ENCODE data around the gene FOXP1. TPM values are rescaled to one million over a fixed set of nuclear protein-coding genes. Genes with fewer than 3 reads are reported as not detected.
"Not testable (repeated sequence)": the region's sequence is repeated elsewhere in the genome, so short reads cannot be mapped to it uniquely, and the experiment has no call there.

FOXP1 gene
- total RNA-seq, 1 donor from 2014 or later, result 128 TPM

DNA sequence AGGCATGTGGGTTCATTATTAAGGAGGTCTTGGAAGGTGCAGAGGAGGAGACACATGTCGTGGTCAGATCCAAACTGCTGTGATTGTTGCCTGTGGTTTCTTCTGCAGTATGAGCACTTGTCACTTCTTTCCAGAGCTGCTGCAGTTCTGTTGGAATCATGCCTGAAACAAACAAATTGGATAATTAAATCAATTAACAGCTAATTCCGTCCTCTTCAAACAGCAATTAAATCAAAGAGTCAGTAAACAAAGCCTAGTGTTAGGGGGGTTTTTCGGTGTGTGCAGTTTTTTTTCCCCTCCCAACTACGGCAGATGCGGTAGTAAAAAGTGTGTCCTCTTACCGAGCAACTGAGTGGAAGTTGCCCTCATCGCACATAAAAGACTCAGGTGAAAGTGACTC is 542.2 kb downstream of the FOXP1 start:
- no peak for DNase-seq (ENCODE audit: low spot score)

DNA sequence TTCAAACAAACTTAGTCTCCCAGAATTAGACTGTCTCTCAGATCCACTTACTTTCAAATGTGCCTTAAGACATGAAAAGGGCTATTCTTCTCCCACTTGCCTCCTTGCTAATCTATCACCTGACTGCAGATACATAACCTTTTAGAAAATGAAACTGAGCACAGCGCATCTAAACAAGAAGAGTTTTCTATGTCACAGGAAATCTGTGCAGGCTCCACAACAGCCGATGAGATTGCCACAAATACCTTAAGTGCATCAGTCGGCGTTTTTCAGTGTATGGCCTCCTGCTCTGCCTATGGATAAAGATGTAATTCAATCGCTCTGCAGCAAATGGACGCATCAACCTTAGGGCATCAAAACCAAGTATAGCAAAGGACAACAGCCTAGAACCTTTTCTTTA is 544.2 kb downstream of the FOXP1 start:
- DNase-seq (ENCODE audit: low spot score), result no peak

DNA sequence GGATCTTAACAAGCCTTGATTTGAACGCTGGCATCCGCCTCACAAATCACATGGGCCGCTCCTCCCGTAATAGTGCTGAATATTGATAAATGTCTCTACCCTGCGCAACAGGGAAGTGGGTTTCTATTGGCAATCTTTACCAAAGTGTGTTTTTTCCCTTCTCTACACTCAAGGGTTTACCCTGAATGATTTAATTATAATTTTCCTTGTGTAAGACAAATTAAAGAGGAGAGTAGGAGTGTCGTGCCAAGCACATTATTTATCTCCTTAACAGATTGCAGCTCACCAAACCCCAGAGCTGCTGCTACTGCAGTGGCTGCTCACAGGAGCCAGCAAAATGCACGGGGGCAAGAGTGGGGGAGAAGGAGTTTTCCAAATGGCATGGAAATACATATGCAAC is 545.8 kb downstream of the FOXP1 start:
- no peak for DNase-seq (ENCODE audit: low spot score)

DNA sequence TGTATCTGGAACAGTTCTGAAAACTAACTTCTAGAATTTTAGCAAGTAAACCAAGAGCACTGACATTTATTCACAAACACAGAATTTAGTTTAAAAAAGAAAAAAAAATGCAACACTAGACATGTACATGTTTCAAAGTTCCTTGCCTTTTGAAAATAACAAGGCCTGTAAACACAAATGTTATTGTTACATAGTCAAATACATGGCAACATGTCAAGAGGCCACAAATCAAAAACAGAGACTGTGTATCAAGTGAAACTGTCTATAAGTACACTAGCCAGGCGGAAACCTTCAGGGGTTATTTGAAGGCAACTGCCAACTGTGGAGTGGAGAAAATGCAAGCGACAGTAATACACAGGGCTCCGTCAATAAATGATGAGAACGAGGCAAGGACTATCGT is 547.6 kb downstream of the FOXP1 start:
- no peak for DNase-seq (ENCODE audit: low spot score)

DNA sequence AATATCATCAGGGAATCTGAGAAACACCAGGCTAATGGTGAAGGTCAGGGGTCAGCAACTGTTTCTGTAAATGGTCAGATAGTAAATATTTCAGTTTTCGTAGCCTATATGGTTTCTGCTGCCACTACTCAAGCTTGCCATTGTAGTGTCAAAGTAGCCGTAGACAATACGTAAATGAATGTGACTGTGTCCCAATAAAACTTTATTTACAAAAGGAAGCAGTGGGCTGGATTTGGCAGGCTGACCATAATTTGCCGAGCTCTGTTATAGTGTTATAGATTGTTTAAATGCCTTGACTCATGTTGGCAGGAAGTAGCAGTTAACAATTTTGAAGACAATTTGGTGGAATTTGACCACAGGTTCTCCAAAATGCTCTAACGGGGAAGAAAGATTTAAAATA is 548.2 kb downstream of the FOXP1 start:
- DNase-seq (ENCODE audit: low spot score), result no peak

DNA sequence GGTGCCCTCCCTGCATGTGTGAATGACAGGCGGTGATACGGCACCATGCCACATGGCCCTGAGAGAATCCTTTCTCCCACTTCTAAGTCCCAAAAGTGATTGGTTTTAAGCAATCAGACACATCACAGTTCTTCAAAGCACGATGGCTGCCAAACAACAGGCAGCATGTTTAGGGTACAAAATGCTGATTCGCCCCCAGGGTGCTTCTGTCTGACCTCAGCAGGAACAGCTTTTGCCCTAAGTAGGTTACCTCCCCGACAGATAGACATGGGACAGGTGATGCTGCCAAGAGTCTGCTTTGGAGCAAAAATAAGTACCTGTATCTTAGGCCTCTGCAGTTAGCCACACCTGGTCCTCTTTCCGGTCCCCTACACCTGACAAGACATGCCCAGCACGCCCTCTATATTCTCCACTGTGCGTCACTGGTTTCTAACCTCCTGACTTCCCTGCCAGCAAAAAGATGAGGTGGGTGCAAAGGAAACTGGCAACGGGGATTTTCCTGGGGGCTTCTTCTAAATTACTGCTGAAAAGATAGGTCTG is 549.8 kb downstream of the FOXP1 start:
- no peak for DNase-seq (ENCODE audit: low spot score)

DNA sequence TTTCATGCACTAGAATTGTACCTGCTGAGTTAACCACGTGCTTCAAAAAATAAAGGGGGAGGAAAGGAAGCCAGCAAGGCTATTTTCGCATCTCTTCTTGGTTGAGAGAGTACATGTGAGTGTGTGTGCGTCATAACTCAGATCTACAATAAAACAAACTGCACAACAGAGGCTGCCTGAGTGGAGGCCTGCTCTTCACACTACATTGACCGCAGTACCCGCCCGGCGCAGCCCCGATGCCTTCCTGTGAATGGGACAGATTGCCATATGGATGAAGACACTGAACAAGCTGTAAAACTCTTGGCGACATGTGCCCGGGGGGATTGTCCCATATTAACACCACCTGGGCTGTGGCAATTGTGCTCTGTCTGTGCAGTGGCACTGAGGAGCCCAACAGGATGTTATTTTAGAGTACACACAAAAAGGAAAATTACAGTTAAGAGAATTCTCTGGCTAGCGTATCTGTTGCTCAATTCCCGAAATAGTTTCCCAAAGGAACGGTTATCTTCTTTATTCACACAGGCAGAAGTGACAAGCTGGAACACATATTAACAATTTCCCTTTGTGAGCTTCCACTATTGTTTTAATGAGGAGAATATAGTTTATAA is 551.5 kb downstream of the FOXP1 start:
- DNase-seq (ENCODE audit: low spot score), result no peak

DNA sequence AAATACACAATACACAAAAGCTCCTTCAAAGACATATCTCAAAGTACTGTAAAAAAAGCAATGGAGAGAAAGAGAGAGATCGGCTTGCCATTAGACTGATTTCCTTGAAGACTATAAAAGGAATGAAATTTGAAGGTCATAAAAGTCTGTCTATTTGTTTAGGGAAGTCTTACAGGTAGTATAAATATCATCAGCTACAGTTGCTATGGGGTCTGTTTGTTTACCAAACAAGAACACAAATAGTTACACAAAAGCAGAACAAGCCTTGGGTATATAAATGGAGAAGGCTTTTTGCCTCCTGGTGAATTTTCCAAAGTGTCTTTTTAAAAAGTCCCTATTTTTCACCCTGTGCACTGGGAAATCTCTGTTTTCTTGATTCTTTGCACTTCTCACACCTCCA is 552.3 kb downstream of the FOXP1 start:
- DNase-seq (ENCODE audit: low spot score), result no peak

DNA sequence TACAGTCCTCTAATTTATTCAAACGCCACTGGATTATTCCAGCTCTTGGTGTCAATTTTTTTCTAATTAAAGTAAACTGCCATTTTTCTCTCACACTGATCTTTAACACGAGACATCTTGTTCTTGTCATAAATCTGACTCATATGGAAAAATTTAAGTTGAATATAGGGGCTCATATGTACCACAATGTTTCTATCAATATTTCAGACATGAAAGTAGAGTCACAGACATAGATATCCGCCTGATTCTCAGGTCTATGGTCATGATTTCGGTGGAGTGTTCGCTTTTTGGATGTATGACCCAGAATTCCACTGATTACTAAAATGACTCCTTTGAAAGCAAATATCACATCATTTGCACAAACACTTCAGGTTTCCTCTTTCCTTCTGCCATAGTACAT is 552.8 kb downstream of the FOXP1 start:
- no peak for DNase-seq (ENCODE audit: low spot score)

DNA sequence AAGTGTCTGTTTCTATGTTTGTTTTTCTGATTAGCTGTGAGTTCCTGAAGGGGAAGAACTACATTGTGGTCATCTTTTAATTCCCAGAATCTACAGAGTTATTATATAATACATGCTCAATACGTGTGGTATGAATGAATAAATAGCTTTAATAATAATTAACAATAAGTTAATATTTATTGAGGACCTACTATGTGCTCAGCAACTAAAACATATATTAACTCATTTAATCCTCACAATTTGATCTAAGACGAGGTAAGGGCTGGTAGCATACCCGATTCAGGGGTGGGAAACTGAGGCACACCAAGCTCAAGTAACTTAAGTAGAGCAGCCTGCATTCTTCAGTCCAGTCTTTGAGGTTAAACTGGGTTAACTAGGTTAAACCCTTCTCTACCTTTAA is 553.8 kb downstream of the FOXP1 start:
- DNase-seq (ENCODE audit: low spot score), result no peak

DNA sequence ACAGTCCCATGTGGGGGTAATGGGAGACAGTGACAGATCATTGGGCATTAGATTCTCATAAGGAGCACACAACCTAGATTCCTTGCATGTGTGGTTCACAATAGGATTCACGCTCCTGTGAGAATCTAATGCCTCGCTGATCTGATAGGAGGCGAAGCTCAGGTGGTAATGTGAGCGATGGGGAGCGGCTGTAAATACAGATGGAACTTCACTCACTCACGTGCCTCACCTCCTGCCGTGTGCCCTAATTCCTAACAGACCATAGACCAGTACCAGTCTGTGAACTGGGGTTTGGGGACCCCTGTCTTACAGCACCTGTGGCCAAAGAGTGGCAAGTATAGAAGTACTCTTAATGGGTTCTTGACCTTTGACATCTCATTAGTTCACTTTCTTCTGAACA is 554.7 kb downstream of the FOXP1 start:
- no peak for DNase-seq (ENCODE audit: low spot score)

DNA sequence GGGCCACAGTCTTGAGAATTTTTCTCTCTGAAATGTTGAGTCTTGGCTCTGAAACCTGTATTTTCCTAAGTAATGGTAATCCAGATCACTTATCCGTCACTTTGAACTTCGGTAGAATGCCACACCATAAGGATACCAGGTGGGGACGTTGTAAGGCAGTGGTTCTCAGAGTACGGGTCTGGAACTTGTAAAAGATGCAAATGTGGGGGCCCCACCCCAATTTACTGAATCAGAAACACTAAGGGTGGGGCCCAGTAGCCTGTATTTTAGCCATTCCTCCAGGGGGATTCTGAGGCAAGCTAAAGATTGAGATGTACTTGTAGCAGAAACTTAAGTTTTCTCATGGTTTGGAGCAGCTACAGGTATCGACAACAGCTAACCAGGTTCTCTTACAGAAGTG is 555.3 kb downstream of the FOXP1 start:
- DNase-seq (ENCODE audit: low spot score), result no peak

DNA sequence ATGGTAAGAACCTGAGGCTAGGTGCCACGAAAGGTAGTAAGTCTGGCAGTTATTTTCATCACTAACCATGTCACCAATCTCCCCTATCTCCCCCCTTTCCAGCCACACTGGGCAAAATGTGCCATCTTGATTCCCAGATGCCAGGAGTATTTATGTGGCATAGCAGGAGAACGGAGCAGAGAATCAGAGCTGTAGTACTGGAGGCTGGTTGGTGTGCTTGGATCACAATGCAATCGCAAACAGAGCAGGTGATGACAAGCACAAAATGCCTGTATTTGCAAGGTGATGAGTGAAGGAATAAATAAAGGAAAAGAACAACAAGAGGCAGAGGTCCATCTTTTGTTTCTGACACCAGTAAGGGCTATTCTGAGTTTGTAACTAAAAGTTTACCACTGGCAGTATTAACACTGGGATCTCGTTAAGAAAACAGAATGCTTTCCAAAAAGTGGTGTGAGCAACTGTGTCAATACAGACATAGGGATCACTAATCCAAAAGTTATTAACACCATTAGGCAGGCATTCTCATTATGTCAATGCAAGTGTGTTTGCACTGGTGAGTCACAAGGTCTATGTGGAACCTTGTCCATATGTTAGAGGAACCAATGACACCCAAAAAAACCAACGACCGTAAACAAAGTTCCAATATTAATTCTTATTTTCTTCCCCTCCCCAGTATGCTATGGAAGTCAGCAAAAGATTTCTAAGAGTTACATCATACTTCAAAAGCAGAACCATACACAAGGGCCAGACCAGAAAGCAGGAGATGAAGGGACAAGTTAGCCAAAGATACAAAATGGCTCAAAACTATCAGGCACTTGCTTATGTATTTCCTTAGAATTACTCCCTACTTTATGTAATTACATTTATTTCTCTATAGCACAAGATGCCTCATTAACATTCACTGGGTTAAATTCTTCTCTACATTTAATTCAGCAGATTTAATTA is 556.6 kb downstream of the FOXP1 start:
- DNase-seq (ENCODE audit: low spot score), result no peak

DNA sequence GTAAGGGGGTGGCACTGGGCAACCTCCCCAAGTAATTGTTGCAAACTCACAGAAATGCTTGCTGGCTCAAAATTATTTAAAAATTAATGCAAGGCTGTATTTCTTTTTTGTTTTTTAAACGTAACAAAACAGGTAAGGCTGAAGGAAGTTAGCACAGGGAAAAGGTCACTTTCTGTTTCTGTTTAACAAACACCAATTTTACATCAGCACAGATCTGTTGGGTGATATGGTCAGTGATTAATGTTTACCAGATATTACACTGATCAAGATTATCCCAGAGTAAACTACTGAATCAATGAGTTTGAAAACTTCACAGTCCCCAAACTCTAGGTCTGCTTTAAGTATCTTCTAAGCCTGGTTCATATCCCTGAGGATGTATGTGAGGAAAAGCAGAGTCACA is 558.0 kb downstream of the FOXP1 start:
- no peak for DNase-seq (ENCODE audit: low spot score)

DNA sequence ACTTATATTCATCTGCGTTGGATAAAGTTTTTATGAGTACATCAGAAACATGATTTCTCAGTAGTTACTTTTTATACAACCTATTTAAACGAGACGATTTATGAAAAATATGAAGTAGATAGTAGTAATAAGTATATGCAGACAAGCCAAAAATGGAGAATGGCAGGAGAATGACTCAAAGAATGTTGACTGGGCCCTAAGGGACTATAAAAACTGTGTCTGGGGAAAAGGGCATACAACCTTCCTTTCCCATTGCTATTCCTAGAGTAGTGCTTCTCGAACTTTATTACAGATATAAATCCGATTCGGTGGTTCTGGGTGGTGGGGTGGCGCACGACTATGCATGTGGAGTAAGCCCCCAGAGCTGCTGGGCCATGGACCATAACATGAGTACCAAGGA is 558.5 kb downstream of the FOXP1 start:
- no peak for DNase-seq (ENCODE audit: low spot score)

DNA sequence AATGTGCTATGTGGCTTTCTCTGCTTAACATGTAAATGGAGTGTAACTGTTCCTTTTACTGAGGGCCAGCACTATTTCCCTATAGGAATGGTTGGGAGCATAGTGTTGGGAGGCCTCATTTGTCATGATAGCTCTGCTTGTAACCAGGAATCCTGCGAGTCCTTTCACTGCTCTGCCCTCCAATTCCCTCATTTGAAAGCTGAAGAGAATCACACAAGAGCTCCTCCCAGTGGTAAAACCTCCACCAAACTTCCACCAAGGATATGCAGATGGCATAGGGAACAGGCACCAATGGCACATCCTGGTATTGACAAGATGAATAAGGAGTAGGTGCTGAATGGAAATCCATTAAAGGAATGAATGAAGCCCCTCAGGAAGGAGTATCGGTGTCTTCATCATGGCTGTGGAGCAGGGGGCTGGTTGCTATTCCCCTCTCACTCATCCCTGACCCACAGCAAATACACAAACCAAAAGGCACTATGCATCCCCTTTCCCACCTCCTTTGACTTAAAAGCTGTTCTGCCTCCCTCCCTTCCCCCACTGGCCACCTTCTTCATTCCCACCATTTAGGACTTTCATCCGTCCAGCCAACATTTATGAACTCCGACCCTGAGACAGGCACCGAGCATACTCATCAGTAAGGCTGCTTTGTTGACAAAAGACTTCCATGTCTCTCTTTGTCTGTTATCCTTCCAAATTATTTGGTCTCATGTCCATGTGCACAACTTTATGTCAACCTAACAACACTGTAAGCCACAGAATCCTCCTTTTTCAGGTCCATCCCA is 560.8 kb downstream of the FOXP1 start:
- no peak for DNase-seq (ENCODE audit: low spot score)

DNA sequence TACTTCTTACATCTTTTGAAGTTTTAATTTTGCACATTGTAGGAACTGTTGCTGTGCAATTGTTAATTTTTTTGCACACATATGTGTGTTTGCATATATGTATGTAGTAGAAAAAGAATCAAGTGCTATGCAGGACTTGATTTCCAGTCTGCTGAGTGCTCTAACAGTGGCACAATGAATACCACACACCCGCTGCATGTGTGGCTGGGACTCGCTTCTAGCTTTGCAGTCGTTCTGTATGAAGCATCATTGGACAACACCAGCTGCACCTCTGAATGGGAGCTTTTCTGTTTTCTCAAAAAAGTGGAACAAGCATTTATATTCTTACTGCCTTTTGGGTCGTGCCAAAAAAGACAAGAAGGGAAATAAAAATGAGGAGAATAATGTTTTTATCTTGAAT is 564.7 kb downstream of the FOXP1 start:
- no peak for DNase-seq (ENCODE audit: low spot score)

DNA sequence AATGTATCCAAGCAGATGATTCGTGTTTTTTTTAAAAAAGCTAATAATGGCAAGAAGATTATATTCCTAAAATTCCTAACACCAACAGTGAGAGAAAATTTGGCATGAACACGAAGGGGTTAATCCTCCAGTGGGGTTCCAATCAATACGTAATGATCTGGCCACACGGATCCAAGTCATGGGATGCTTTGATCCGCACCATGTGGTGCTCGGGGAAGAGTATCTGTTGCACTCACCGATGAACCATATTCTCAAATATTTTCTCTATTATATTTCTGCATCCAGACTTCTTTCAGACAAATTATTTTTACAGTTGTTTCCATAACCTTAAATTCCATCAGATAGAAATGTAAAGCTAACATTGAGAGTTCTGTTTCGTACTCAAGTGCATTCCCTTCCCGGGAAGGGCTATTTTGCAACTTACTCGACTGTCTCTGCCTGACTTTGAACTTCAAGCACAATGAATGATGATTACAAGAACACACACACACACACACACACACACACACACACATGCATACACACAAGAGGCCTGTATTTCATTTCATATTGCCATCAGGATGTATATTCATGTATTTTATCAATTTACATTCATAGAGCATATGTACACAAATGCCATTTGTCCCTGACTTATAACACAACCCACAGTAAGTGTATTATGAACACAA is 567.2 kb downstream of the FOXP1 start:
- peak; percentile 52 for DNase-seq (ENCODE audit: low spot score)

DNA sequence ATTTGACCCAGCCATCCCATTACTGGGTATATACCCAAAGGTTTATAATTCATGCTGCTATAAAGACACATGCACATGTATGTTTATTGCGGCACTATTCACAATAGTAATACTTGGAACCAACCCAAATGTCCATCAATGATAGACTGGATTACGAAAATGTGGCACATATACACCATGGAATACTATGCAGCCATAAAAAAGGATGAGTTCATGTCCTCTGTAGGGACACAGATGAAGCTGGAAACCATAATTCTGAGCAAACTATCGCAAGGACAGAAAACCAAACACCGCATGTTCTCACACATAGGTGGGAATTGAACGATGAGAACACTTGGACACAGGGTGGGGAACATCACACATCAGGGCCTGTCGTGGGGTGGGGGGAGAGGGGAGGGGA is 568.9 kb downstream of the FOXP1 start:
- DNase-seq (ENCODE audit: low spot score), result not testable (repeated sequence)

DNA sequence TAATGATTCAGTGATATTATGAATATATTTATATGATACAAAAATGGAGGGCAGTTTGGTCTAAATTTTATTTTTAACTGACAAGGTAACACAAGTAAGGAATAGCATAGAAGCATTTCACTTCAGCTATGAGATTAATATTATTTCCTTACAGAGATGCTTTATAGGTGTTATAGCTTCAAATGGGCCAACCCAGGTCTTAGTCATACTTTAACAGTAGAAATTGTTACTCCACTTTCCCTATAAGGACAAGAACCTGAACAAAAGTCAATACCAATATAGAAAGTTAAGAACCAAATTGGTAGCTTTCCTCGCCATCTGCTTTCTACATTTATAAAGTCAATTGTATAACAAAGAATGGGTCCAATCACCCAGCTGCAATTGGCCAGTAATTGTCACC is 570.6 kb downstream of the FOXP1 start:
- DNase-seq (ENCODE audit: low spot score), result no peak

DNA sequence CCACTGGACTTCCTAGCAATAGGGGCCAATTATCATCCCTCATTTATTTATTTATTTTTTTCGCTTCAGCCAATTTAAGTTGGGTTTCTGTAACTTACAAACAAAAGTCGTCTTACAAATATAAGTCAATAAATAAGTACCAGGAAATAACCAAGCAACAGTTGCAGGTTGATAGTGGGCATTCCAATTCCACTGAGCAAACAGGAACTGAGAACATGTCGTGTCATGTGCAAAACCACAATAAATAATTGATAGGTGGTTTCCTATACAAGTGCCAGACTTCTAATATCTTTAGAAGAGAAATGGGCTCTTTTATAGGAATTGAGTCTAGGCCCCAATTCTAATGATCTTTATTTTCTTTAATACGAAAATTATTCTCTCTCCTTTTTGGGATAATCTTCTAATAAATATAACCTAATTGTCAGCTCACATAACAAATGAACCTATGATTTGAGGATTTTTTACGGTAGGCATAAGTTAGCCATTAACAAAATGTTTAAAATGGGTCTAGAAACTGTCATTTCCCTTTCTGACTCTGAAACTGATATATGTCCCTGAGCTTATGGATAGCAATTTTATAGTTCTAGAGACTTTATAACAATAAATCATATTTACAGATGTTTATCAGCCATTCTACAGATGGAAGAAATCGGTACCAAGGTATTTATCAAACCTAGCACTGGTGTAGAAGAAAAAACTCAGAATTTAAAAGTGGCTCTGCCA is 571.8 kb downstream of the FOXP1 start:
- DNase-seq (ENCODE audit: low spot score), result no peak
